Measurements from ENCODE around the gene GADD45B.

- TF ChIP-seq SIN3A (IDR thresholded peaks at IDR 0.05; ENCODE audit: borderline replicate concordance, insufficient read depth, low read length) (no peak), POLR2AphosphoS5 (IDR thresholded peaks at IDR 0.05; ENCODE audit: low read depth, low read length) (no peak), TAF1 (IDR thresholded peaks at IDR 0.05; ENCODE audit: borderline replicate concordance, insufficient read depth, low read length) (no peak), REST (IDR thresholded peaks at IDR 0.05; ENCODE audit: insufficient read depth in 1 of 2, low read depth in 2 of 2, low read length in 2 of 2) (no peak), FOXP2 (optimal IDR thresholded peaks at IDR 0.05; ENCODE audit: borderline replicate concordance, extremely low read depth, extremely low read length, insufficient read depth) (no peak)
Observed at GRCh38 chr19:2479556-2480194, 3.7 kb downstream of the GADD45B start.

All from PFSK-1 (cell line).